ENCODE data around the gene SYNGR2.

DNA sequence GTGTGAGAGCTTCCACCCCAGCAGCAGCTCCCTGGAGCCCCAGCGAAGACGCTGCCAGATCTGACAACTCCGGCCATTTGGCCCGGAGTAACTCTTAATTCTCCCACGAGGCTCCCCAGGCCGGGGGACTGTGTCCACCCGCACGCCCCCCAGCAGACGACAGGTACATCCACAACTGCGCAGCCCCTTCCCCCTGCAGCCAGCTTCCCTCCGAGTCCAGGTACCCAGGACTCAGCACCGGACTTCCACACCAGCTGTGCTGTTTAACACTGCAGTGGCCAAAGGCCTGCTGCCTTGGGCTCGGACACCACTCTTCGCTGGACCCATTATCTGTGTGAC is 7.2 kb downstream of the SYNGR2 start:
- TF ChIP-seq CTCF (IDR thresholded peaks at IDR 0.05) (no peak), POLR2AphosphoS5 (IDR thresholded peaks at IDR 0.05) (no peak)
